Activated CD8-positive, alpha-beta memory T cell treated with anti-CD3 and anti-CD28 coated beads, Interleukin-2, amount 10 ng/mL, durations not matched to agents 7 days and 5 days (primary cell): ENCODE results near the gene PPP1R7. TPM values are rescaled to one million over a fixed set of nuclear protein-coding genes. Genes with fewer than 3 reads are reported as not detected.
"Not testable (repeated sequence)": the region's sequence is repeated elsewhere in the genome, so short reads cannot be mapped to it uniquely, and the experiment has no call there.

Experiments used
- ATAC-seq: fragments of 150-1000 bp; cut with Tn5 transposase; one replicate; pipeline ENCODE4 v1.10.0; 2021; ENCODE audit warnings: moderate library complexity
- CTCF ChIA-PET: fragments of 350-600 bp; sonication (Branson Sonifier 250); formaldehyde crosslinking; loops from one replicate; lab custom pipeline; 2021; ENCODE audit warnings: antibody characterized with exemption; lab: Charles Lee
- DNase-seq: peaks from one replicate; pipeline ENCODE4 v3.0.0-alpha.2; 2020
- H3K27ac Mint-ChIP-seq: one replicate; pipeline ENCODE4 v1.8.0; 2021; ENCODE audit warnings: mild to moderate bottlenecking, mixed read lengths
- H3K27me3 Mint-ChIP-seq: one replicate; pipeline ENCODE4 v1.8.0; 2021; ENCODE audit warnings: mixed read lengths
- H3K36me3 Mint-ChIP-seq: one replicate; pipeline ENCODE4 v1.8.0; 2021; ENCODE audit warnings: mild to moderate bottlenecking, mixed read lengths
- H3K4me1 Mint-ChIP-seq: one replicate; pipeline ENCODE4 v1.8.0; 2021; ENCODE audit warnings: mixed read lengths
- H3K4me3 Mint-ChIP-seq: one replicate; pipeline ENCODE4 v1.8.0; 2021; ENCODE audit warnings: mild to moderate bottlenecking, moderate library complexity, mixed read lengths
- H3K9me3 Mint-ChIP-seq: one replicate; pipeline ENCODE4 v1.8.0; 2022; ENCODE audit warnings: low read depth, mixed read lengths
- total RNA-seq, 2 experiments: library from RNA; stranded (reverse); gene quantifications; one replicate each; pipeline ENCODE4 v1.2.3, GENCODE V29; 2021

The PPP1R7 gene
- total RNA-seq, 2 experiments from 2014 or later: 86.4 to 99.5 TPM

- CTCF ChIA-PET: no interaction called here
- no peaks in the 10 kb centered on the region for H3K27me3 Mint-ChIP-seq
- no peak for ATAC-seq
- no peak overlapping the region for H3K4me3 Mint-ChIP-seq
- no peak for DNase-seq
- no peaks in the 10 kb centered on the region for H3K4me1 Mint-ChIP-seq
- H3K36me3 Mint-ChIP-seq: no peaks in the 10 kb centered on the region
- no peak overlapping the region for H3K27ac Mint-ChIP-seq
- no peaks in the 10 kb centered on the region for H3K9me3 Mint-ChIP-seq
These were observed 39.0 kb downstream of the PPP1R7 start for GRCh38 chr2:241189093-241189855.

GRCh38 chr2:241189856-241190201 lies 39.6 kb downstream of the PPP1R7 start:
- no peaks in the 10 kb centered on the region for H3K9me3 Mint-ChIP-seq
- ATAC-seq (no peak), DNase-seq (no peak)
- no peaks in the 10 kb centered on the region for H3K27me3 Mint-ChIP-seq
- CTCF ChIA-PET: no interaction called here
- no peak overlapping the region for H3K27ac Mint-ChIP-seq
- H3K4me1 Mint-ChIP-seq: no peaks in the 10 kb centered on the region
- H3K4me3 Mint-ChIP-seq: no peak overlapping the region
- H3K36me3 Mint-ChIP-seq: no peaks in the 10 kb centered on the region

GRCh38 chr2:241190291-241190981 lies 40.2 kb downstream of the PPP1R7 start:
- Mint-ChIP-seq H3K36me3 (no peaks in the 10 kb centered on the region), H3K27ac (no peak overlapping the region), H3K4me3 (no peak overlapping the region), H3K4me1 (no peaks in the 10 kb centered on the region), H3K27me3 (no peaks in the 10 kb centered on the region), H3K9me3 (no peaks in the 10 kb centered on the region)
- DNase-seq: no peak
- CTCF ChIA-PET: no interaction called here
- ATAC-seq: peak; percentile 46

- Mint-ChIP-seq H3K4me1 (no peaks in the 10 kb centered on the region), H3K4me3 (no peak overlapping the region), H3K27ac (no peak overlapping the region), H3K36me3 (no peaks in the 10 kb centered on the region), H3K9me3 (no peaks in the 10 kb centered on the region), H3K27me3 (no peaks in the 10 kb centered on the region)
- no peak for DNase-seq
- CTCF ChIA-PET: no interaction called here
- ATAC-seq: no peak
These were observed 40.8 kb downstream of the PPP1R7 start for GRCh38 chr2:241191081-241191480.

- H3K27me3 Mint-ChIP-seq: no peaks in the 10 kb centered on the region
- H3K27ac Mint-ChIP-seq: no peak overlapping the region
- H3K4me1 Mint-ChIP-seq: no peaks in the 10 kb centered on the region
- DNase-seq (no peak), ATAC-seq (no peak)
- H3K9me3 Mint-ChIP-seq: no peaks in the 10 kb centered on the region
- no peaks in the 10 kb centered on the region for H3K36me3 Mint-ChIP-seq
- CTCF ChIA-PET: no interaction called here
- no peak overlapping the region for H3K4me3 Mint-ChIP-seq
These were observed 43.0 kb downstream of the PPP1R7 start for GRCh38 chr2:241193271-241193670.

- no peaks in the 10 kb centered on the region for H3K9me3 Mint-ChIP-seq
- DNase-seq (no peak), ATAC-seq (no peak)
- no peaks in the 10 kb centered on the region for H3K4me1 Mint-ChIP-seq
- no peak overlapping the region for H3K4me3 Mint-ChIP-seq
- H3K27ac Mint-ChIP-seq: no peak overlapping the region
- H3K36me3 Mint-ChIP-seq: no peaks in the 10 kb centered on the region
- no peaks in the 10 kb centered on the region for H3K27me3 Mint-ChIP-seq
- CTCF ChIA-PET: no interaction called here
These were observed 44.5 kb downstream of the PPP1R7 start for GRCh38 chr2:241194811-241195210.

- no peaks in the 10 kb centered on the region for H3K4me1 Mint-ChIP-seq
- H3K9me3 Mint-ChIP-seq: no peaks in the 10 kb centered on the region
- H3K27ac Mint-ChIP-seq: no peak overlapping the region
- H3K27me3 Mint-ChIP-seq: no peaks in the 10 kb centered on the region
- CTCF ChIA-PET: no interaction called here
- DNase-seq (no peak), ATAC-seq (no peak)
- H3K4me3 Mint-ChIP-seq: no peak overlapping the region
- H3K36me3 Mint-ChIP-seq: no peaks in the 10 kb centered on the region
These were observed 45.4 kb downstream of the PPP1R7 start for GRCh38 chr2:241195506-241196130.

GRCh38 chr2:241197246-241197645 lies 47.0 kb downstream of the PPP1R7 start:
- DNase-seq, H3K4me3 Mint-ChIP-seq, CTCF ChIA-PET, H3K27me3 Mint-ChIP-seq, H3K4me1 Mint-ChIP-seq, H3K9me3 Mint-ChIP-seq, H3K36me3 Mint-ChIP-seq, ATAC-seq, H3K27ac Mint-ChIP-seq: not testable (repeated sequence)

GRCh38 chr2:241197947-241198346 lies 47.7 kb downstream of the PPP1R7 start:
- DNase-seq (no peak), ATAC-seq (no peak)
- Mint-ChIP-seq H3K27me3 (no peaks in the 10 kb centered on the region), H3K9me3 (no peaks in the 10 kb centered on the region), H3K4me3 (no peak overlapping the region), H3K27ac (no peak overlapping the region), H3K36me3 (no peaks in the 10 kb centered on the region), H3K4me1 (peaks cover 2% of the 10 kb centered on the region)
- CTCF ChIA-PET: no interaction called here

- Mint-ChIP-seq H3K27ac (no peak overlapping the region), H3K4me1 (peaks cover 2% of the 10 kb centered on the region), H3K36me3 (no peaks in the 10 kb centered on the region), H3K9me3 (no peaks in the 10 kb centered on the region), H3K27me3 (no peaks in the 10 kb centered on the region), H3K4me3 (no peak overlapping the region)
- CTCF ChIA-PET: no interaction called here
- DNase-seq: no peak
- ATAC-seq: no peak
These were observed 48.4 kb downstream of the PPP1R7 start for GRCh38 chr2:241198381-241199279.

GRCh38 chr2:241199286-241199685 lies 49.0 kb downstream of the PPP1R7 start:
- no peaks in the 10 kb centered on the region for H3K9me3 Mint-ChIP-seq
- H3K36me3 Mint-ChIP-seq: no peaks in the 10 kb centered on the region
- DNase-seq: no peak
- CTCF ChIA-PET: no interaction called here
- no peak for ATAC-seq
- H3K4me1 Mint-ChIP-seq: peaks cover 2% of the 10 kb centered on the region
- H3K27ac Mint-ChIP-seq: no peak overlapping the region
- H3K4me3 Mint-ChIP-seq: no peak overlapping the region
- H3K27me3 Mint-ChIP-seq: no peaks in the 10 kb centered on the region

GRCh38 chr2:241199897-241200821 lies 49.9 kb downstream of the PPP1R7 start:
- H3K36me3 Mint-ChIP-seq: no peaks in the 10 kb centered on the region
- DNase-seq (no peak), ATAC-seq (no peak)
- no peak overlapping the region for H3K4me3 Mint-ChIP-seq
- H3K27me3 Mint-ChIP-seq: no peaks in the 10 kb centered on the region
- H3K4me1 Mint-ChIP-seq: peaks cover 2% of the 10 kb centered on the region
- no peaks in the 10 kb centered on the region for H3K9me3 Mint-ChIP-seq
- CTCF ChIA-PET: no interaction called here
- no peak overlapping the region for H3K27ac Mint-ChIP-seq
